Measurements from ENCODE around the gene SOX2. TPM values are rescaled to one million over a fixed set of nuclear protein-coding genes. Genes with fewer than 3 reads are reported as not detected.

SOX2 gene
- total and polyA plus RNA-seq, 2 experiments from 2014 or later, result not detected

GRCh38 chr3:181727341-181728032, 15.8 kb downstream of the SOX2 start:
- H3K4me2 ChIP-seq (ENCODE audit: unreplicated experiment), result no peak overlapping the region
- H3K27ac ChIP-seq, result no peak overlapping the region
- no peaks in the 10 kb centered on the region for H3K9me3 ChIP-seq (ENCODE audit: low read depth)
- H2AFZ ChIP-seq, result no peak overlapping the region
- no peak overlapping the region for H3K9ac ChIP-seq
- H3K4me1 ChIP-seq (ENCODE audit: insufficient read depth), result no peaks in the 10 kb centered on the region
- in situ Hi-C loops (cut with MboI), result no loop called here
- peaks cover 70% of the 10 kb centered on the region for H3K27me3 ChIP-seq (replicated peaks; ENCODE audit: insufficient read depth)
- no peaks in the 10 kb centered on the region for H3K79me2 ChIP-seq (ENCODE audit: insufficient read depth)
- 12 to 15% methylated on average over 24 of the region's 24 CpGs for WGBS, 2 experiments (ENCODE audit: low coverage in 1 of 2, low lambda C conversion rate in 2 of 2, missing lambda C conversion rate in 2 of 2)
- TF ChIP-seq EZH2phosphoT487 (IDR thresholded peaks at IDR 0.05; ENCODE audit: insufficient read depth, low read depth), result no peak
- no peak for TF ChIP-seq EZH2 (IDR thresholded peaks at IDR 0.05; ENCODE audit: insufficient read depth, poor library complexity, severe bottlenecking)
- H4K20me1 ChIP-seq (ENCODE audit: insufficient read depth), result no peaks in the 10 kb centered on the region
- H3K36me3 ChIP-seq (ENCODE audit: low read depth), result no peaks in the 10 kb centered on the region
- no peaks in the 10 kb centered on the region for H3F3A ChIP-seq (ENCODE audit: insufficient read depth)
- no peaks in the 10 kb centered on the region for H3K9me2 ChIP-seq (ENCODE audit: insufficient read depth)
- no peak for DNase-seq
- no peak overlapping the region for H3K4me3 ChIP-seq

- Histone ChIP-seq H3F3A (ENCODE audit: insufficient read depth) (no peaks in the 10 kb centered on the region), H3K4me2 (ENCODE audit: unreplicated experiment) (no peak overlapping the region), H3K79me2 (ENCODE audit: insufficient read depth) (no peaks in the 10 kb centered on the region), H3K9ac (no peak overlapping the region), H3K4me3 (no peak overlapping the region), H3K27ac (no peak overlapping the region), H3K9me3 (ENCODE audit: low read depth) (no peaks in the 10 kb centered on the region), H3K4me1 (ENCODE audit: insufficient read depth) (no peaks in the 10 kb centered on the region), H3K36me3 (ENCODE audit: low read depth) (no peaks in the 10 kb centered on the region), H4K20me1 (ENCODE audit: insufficient read depth) (no peaks in the 10 kb centered on the region), H3K27me3 (replicated peaks; ENCODE audit: insufficient read depth) (peaks cover 58% of the 10 kb centered on the region), H2AFZ (no peak overlapping the region), H3K9me2 (ENCODE audit: insufficient read depth) (no peaks in the 10 kb centered on the region)
- in situ Hi-C loops (cut with MboI), result no loop called here
- 6 to 11% methylated on average over 10 of the region's 10 CpGs for WGBS, 2 experiments (ENCODE audit: low coverage in 1 of 2, low lambda C conversion rate in 2 of 2, missing lambda C conversion rate in 2 of 2)
- TF ChIP-seq EZH2 (IDR thresholded peaks at IDR 0.05; ENCODE audit: insufficient read depth, poor library complexity, severe bottlenecking) (no peak), EZH2phosphoT487 (IDR thresholded peaks at IDR 0.05; ENCODE audit: insufficient read depth, low read depth) (no peak)
- DNase-seq, result no peak
Observed at GRCh38 chr3:181728470-181729340, 17.0 kb downstream of the SOX2 start.

GRCh38 chr3:181729341-181729869, 17.7 kb downstream of the SOX2 start:
- no peaks in the 10 kb centered on the region for H3K79me2 ChIP-seq (ENCODE audit: insufficient read depth)
- H3K9me2 ChIP-seq (ENCODE audit: insufficient read depth), result no peaks in the 10 kb centered on the region
- H3F3A ChIP-seq (ENCODE audit: insufficient read depth), result no peaks in the 10 kb centered on the region
- H3K9me3 ChIP-seq (ENCODE audit: low read depth), result no peaks in the 10 kb centered on the region
- H3K9ac ChIP-seq, result no peak overlapping the region
- no peak for DNase-seq
- no peaks in the 10 kb centered on the region for H3K36me3 ChIP-seq (ENCODE audit: low read depth)
- H3K4me1 ChIP-seq (ENCODE audit: insufficient read depth), result no peaks in the 10 kb centered on the region
- H3K4me2 ChIP-seq (ENCODE audit: unreplicated experiment), result no peak overlapping the region
- H3K27me3 ChIP-seq (replicated peaks; ENCODE audit: insufficient read depth), result peaks cover 51% of the 10 kb centered on the region
- 7% methylated on average over 12 of the region's 12 CpGs for WGBS, 2 experiments (ENCODE audit: low coverage in 1 of 2, low lambda C conversion rate in 2 of 2, missing lambda C conversion rate in 2 of 2)
- no peaks in the 10 kb centered on the region for H4K20me1 ChIP-seq (ENCODE audit: insufficient read depth)
- H3K4me3 ChIP-seq, result no peak overlapping the region
- in situ Hi-C loops (cut with MboI), result no loop called here
- H2AFZ ChIP-seq, result no peak overlapping the region
- H3K27ac ChIP-seq, result no peak overlapping the region
- TF ChIP-seq EZH2phosphoT487 (IDR thresholded peaks at IDR 0.05; ENCODE audit: insufficient read depth, low read depth) (no peak), EZH2 (IDR thresholded peaks at IDR 0.05; ENCODE audit: insufficient read depth, poor library complexity, severe bottlenecking) (no peak)

- WGBS, 2 experiments (ENCODE audit: low coverage in 1 of 2, low lambda C conversion rate in 2 of 2, missing lambda C conversion rate in 2 of 2), result 1 to 4% methylated on average over 5 of the region's 5 CpGs
- no peaks in the 10 kb centered on the region for H3K4me1 ChIP-seq (ENCODE audit: insufficient read depth)
- H3K9me2 ChIP-seq (ENCODE audit: insufficient read depth), result no peaks in the 10 kb centered on the region
- H3K9me3 ChIP-seq (ENCODE audit: low read depth), result no peaks in the 10 kb centered on the region
- H2AFZ ChIP-seq, result no peak overlapping the region
- no peak overlapping the region for H3K4me2 ChIP-seq (ENCODE audit: unreplicated experiment)
- H3K9ac ChIP-seq, result no peak overlapping the region
- no peaks in the 10 kb centered on the region for H3K36me3 ChIP-seq (ENCODE audit: low read depth)
- H3F3A ChIP-seq (ENCODE audit: insufficient read depth), result no peaks in the 10 kb centered on the region
- H3K4me3 ChIP-seq, result no peak overlapping the region
- no peak overlapping the region for H3K27ac ChIP-seq
- H3K27me3 ChIP-seq (replicated peaks; ENCODE audit: insufficient read depth), result peaks cover 41% of the 10 kb centered on the region
- no peaks in the 10 kb centered on the region for H3K79me2 ChIP-seq (ENCODE audit: insufficient read depth)
- TF ChIP-seq EZH2 (IDR thresholded peaks at IDR 0.05; ENCODE audit: insufficient read depth, poor library complexity, severe bottlenecking), result no peak
- in situ Hi-C loops (cut with MboI), result no loop called here
- H4K20me1 ChIP-seq (ENCODE audit: insufficient read depth), result no peaks in the 10 kb centered on the region
- DNase-seq, result no peak
Observed at GRCh38 chr3:181730316-181730715, 18.6 kb downstream of the SOX2 start.

Data from GM23248 (cell line).